Stimulated activated CD4-positive, alpha-beta T cell treated with anti-CD3 and anti-CD28 coated beads, Interleukin-1b, Interleukin-23, amount 100 ng/mL, for 48 hours (primary cell): Measurements from ENCODE around the gene TSPAN9.

Source experiments
- DNase-seq: peaks from one replicate; pipeline ENCODE4 v3.0.0-alpha.2; 2020

TSPAN9 gene

GRCh38 chr12:3282384-3282670, 205.1 kb downstream of the TSPAN9 start:
- DNase-seq = no peak

- DNase-seq = no peak
These were observed 206.0 kb downstream of the TSPAN9 start for GRCh38 chr12:3283137-3283680.

GRCh38 chr12:3284405-3284804, 207.2 kb downstream of the TSPAN9 start:
- DNase-seq = no peak

GRCh38 chr12:3285570-3285969, 208.4 kb downstream of the TSPAN9 start:
- no peak for DNase-seq

- no peak for DNase-seq
These were observed 211.5 kb downstream of the TSPAN9 start for GRCh38 chr12:3288690-3289089.

- no peak for DNase-seq
These were observed 212.5 kb downstream of the TSPAN9 start for GRCh38 chr12:3289702-3290101.

- no peak for DNase-seq
These were observed 214.8 kb downstream of the TSPAN9 start for GRCh38 chr12:3291939-3292338.

GRCh38 chr12:3292677-3293412, 215.7 kb downstream of the TSPAN9 start:
- DNase-seq = no peak

GRCh38 chr12:3293446-3294161, 216.4 kb downstream of the TSPAN9 start:
- DNase-seq = no peak

GRCh38 chr12:3294481-3294911, 217.3 kb downstream of the TSPAN9 start:
- DNase-seq = no peak

GRCh38 chr12:3295225-3295624, 218.0 kb downstream of the TSPAN9 start:
- no peak for DNase-seq

GRCh38 chr12:3295646-3296408, 218.6 kb downstream of the TSPAN9 start:
- no peak for DNase-seq

- no peak for DNase-seq
These were observed 219.2 kb downstream of the TSPAN9 start for GRCh38 chr12:3296409-3296701.

- DNase-seq = no peak
These were observed 221.4 kb downstream of the TSPAN9 start for GRCh38 chr12:3298603-3299002.

- peak; percentile 84 for DNase-seq
These were observed 223.0 kb downstream of the TSPAN9 start for GRCh38 chr12:3299929-3300832.

- no peak for DNase-seq
These were observed 223.7 kb downstream of the TSPAN9 start for GRCh38 chr12:3300833-3301401.

- DNase-seq = no peak
These were observed 225.3 kb downstream of the TSPAN9 start for GRCh38 chr12:3302401-3303041.

GRCh38 chr12:3303410-3304136, 226.4 kb downstream of the TSPAN9 start:
- no peak for DNase-seq

GRCh38 chr12:3304436-3305165, 227.4 kb downstream of the TSPAN9 start:
- DNase-seq = no peak

GRCh38 chr12:3305464-3305863, 228.3 kb downstream of the TSPAN9 start:
- no peak for DNase-seq
